ENCODE results near the gene CRK.
"Not testable (repeated sequence)": the region's sequence is repeated elsewhere in the genome, so short reads cannot be mapped to it uniquely, and the experiment has no call there.

The CRK gene

DNA sequence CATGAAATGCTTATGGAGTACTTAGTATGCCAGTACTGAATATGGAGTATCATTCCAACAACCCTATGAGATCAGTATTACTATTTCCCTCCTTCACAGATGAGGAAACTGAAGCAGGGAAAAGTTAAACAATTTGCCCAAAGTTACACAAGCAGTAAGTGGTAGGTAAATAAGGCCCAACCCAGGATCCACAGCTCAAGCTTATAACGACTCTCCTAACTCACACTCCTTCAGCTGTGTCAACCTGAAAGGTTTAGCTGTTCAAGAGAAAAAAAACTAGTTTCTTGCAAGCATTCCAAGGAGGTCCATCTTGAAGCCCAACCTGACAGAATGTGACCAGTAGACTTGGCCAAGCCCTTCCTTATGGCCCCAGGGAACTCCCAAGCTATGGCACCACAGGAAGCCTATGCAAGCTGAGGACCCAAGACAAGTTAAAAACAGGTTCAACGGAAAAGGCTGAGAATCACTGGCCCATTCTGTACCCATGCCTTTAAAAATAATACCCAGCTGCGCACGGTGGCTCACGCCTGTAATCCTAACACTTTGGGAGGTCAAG is 6.5 kb downstream of the CRK start:
- no peak for DNase-seq (ENCODE audit: low spot score)
- TF ChIP-seq, protein P1, sequence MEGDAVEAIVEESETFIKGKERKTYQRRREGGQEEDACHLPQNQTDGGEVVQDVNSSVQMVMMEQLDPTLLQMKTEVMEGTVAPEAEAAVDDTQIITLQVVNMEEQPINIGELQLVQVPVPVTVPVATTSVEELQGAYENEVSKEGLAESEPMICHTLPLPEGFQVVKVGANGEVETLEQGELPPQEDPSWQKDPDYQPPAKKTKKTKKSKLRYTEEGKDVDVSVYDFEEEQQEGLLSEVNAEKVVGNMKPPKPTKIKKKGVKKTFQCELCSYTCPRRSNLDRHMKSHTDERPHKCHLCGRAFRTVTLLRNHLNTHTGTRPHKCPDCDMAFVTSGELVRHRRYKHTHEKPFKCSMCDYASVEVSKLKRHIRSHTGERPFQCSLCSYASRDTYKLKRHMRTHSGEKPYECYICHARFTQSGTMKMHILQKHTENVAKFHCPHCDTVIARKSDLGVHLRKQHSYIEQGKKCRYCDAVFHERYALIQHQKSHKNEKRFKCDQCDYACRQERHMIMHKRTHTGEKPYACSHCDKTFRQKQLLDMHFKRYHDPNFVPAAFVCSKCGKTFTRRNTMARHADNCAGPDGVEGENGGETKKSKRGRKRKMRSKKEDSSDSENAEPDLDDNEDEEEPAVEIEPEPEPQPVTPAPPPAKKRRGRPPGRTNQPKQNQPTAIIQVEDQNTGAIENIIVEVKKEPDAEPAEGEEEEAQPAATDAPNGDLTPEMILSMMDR (IDR thresholded peaks at IDR 0.05; ENCODE audit: extremely low read depth, missing control alignments) = no peak

DNA sequence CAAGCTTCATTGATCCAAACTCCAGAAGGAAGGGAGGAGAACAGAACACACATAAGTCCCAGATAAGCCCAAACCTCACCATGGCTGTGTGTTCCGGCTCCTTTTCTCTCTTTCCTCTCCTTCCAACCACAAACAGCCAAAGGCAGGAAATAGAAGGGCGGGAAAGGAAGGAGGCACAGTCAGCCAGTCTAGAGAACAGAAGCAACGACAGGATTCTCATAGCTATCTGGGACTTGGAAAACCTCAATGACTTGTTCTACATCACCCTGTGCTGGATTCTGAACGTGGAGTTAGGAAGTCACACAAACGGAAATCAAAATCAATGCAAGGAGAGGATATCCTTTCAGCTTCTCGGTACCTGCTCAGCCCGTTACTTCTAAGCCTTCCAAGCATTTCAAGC is 9.0 kb downstream of the CRK start:
- no peak for DNase-seq (ENCODE audit: low spot score)
- TF ChIP-seq, protein P1 (IDR thresholded peaks at IDR 0.05; ENCODE audit: extremely low read depth, missing control alignments) = no peak

DNA sequence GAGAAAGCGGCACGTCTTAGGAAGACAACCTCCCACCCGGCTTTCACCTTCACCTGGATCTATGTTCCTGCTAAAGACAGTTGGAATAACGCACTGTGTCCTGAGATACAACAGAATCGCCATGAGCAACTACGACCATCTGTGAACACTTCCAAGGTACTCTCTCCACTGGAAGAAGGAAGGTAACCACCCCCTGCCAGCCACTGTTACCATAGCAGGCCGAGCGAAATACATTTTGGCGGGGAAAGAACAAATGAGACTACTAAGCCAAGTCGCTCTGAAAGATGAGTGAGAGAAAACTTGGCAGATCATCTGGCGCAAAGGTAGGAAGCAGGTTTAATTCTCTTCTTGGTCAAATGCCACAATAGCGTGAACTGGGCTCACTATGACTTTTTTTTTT is 9.8 kb downstream of the CRK start:
- TF ChIP-seq, protein P1 (IDR thresholded peaks at IDR 0.05; ENCODE audit: extremely low read depth, missing control alignments) = no peak
- DNase-seq (ENCODE audit: low spot score) = no peak

- not testable (repeated sequence) for DNase-seq (ENCODE audit: low spot score)
Measured at GRCh38 chr17:1445695-1446094, 10.3 kb downstream of the CRK start.

- DNase-seq (ENCODE audit: low spot score) = not testable (repeated sequence)
Measured at GRCh38 chr17:1442721-1443120, 13.3 kb downstream of the CRK start.

DNA sequence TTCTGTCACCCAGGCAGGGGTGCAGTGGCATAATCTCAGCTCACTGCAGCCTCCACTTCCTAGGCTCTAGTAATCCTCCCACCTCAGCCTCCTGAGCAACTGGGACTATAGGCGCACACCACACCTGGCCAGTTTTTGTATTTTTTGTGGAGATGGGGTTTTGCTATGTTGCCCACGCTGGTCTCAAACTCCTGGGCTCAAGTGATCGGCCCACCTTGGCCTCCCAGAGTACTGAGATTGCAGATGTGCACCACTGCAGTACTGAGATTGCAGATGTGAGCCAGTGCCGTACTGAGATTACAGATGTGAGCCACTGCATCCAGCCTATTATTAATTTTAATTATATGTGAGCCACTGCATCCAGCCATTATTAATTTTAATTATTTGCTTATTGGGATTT is 13.8 kb downstream of the CRK start:
- TF ChIP-seq, protein P1 (IDR thresholded peaks at IDR 0.05; ENCODE audit: extremely low read depth, missing control alignments) = no peak
- no peak for DNase-seq (ENCODE audit: low spot score)

DNA sequence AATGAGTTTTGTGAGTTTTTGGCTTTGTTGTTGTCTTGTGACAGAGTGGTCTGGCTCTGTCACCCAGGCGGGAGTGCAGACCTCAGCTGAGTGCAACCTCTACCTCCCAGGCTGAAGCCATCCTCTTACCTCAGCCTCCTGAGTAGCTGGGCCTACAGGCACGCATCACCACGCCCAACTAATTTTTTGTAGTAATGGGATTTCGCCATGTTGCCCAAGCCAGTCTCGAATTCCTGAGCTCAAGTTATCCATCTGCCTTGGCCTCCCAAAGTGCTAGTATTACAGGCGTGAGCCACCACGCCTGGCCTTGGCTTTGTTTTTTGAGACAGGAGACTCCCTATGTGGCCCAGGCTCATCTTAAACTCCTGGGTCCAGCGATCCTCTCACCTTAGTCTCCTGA is 15.1 kb downstream of the CRK start:
- no peak for DNase-seq (ENCODE audit: low spot score)
- TF ChIP-seq, protein P1 (IDR thresholded peaks at IDR 0.05; ENCODE audit: extremely low read depth, missing control alignments) = no peak

- TF ChIP-seq, protein P1 (IDR thresholded peaks at IDR 0.05; ENCODE audit: extremely low read depth, missing control alignments) = no peak
- no peak for DNase-seq (ENCODE audit: low spot score)
Measured at GRCh38 chr17:1438593-1439083, 17.4 kb downstream of the CRK start.

Data from GM20000 (cell line).